HEK293 (cell line): ENCODE data around the gene SLC7A10.

Experiments
- CTCF ChIA-PET: fragments of 350-600 bp; formaldehyde crosslinking; extraction: SDS; loops from one replicate; lab custom pipeline; 2021; ENCODE audit warnings: antibody characterized with exemption; lab: Yijun Ruan, JAX
- POLR2A ChIA-PET: fragments of 300-600 bp; formaldehyde crosslinking; extraction: SDS; loops from one replicate; lab custom pipeline; 2020; ENCODE audit warnings: antibody characterized with exemption, inconsistent platforms; lab: Yijun Ruan, JAX
- H3K27ac ChIP-seq: fragments of 200-500 bp; sonication (Bioruptor generic); 2 replicates; pipeline ENCODE4 v1.5.1; 2014; ENCODE audit warnings: low read depth, low read length, control low read depth, inconsistent platforms; ENCODE audit errors: extremely low read depth
- H3K36me3 ChIP-seq, 2 experiments: fragments of 200-500 bp in 1 of 2; sonication (Bioruptor generic) in 1 of 2; 1 replicate in 1 of 2; 2 replicates in 1 of 2; pipeline ENCODE4 v1.5.1; 2014 to 2017; ENCODE audit warnings: inconsistent platforms in 2 of 2, low read length in 2 of 2; ENCODE audit not compliant: control insufficient read depth in 2 of 2, insufficient read depth in 1 of 2
- H3K4me1 ChIP-seq: fragments of 200-500 bp; sonication (Bioruptor generic); 2 replicates; pipeline ENCODE4 v1.5.1; 2014; ENCODE audit warnings: mild to moderate bottlenecking, low read length, inconsistent platforms; ENCODE audit not compliant: control insufficient read depth, insufficient read depth
- H3K4me3 ChIP-seq: 2 replicates; pipeline ENCODE4 v1.5.1; 2011; ENCODE audit warnings: low read depth, mild to moderate bottlenecking, control low read depth, low read length, moderate library complexity
- H3K9me3 ChIP-seq: fragments of 200-500 bp; sonication (Bioruptor generic); 2 replicates; pipeline ENCODE4 v1.5.1; 2014; ENCODE audit warnings: low read depth, low read length, inconsistent platforms; ENCODE audit not compliant: control insufficient read depth, insufficient read depth
- BCL11A ChIP-seq: fragments of 450-650 bp; formaldehyde crosslinking; IDR thresholded peaks from 2 replicates; pipeline ENCODE4 v1.5.1; 2016; ENCODE audit warnings: low read depth, missing biosample characterization, missing genetic modification characterization
- GFI1B ChIP-seq: fragments of 450-650 bp; formaldehyde crosslinking; IDR thresholded peaks from 2 replicates; pipeline ENCODE4 v1.5.1; 2016; ENCODE audit warnings: missing biosample characterization, missing genetic modification characterization
- GLI4 ChIP-seq: fragments of 450-650 bp; formaldehyde crosslinking; IDR thresholded peaks from 2 replicates; pipeline ENCODE4 v1.5.1; 2016; ENCODE audit warnings: missing biosample characterization, missing genetic modification characterization
- GLIS1 ChIP-seq: fragments of 450-650 bp; formaldehyde crosslinking; IDR thresholded peaks from 2 replicates; pipeline ENCODE4 v1.5.1; 2016; ENCODE audit warnings: missing biosample characterization, missing genetic modification characterization
- GLIS2 ChIP-seq: fragments of 450-650 bp; formaldehyde crosslinking; IDR thresholded peaks from 2 replicates; pipeline ENCODE4 v1.5.1; 2016; ENCODE audit warnings: missing biosample characterization, missing genetic modification characterization
- IKZF3 ChIP-seq: fragments of 450-650 bp; IDR thresholded peaks from 2 replicates; pipeline ENCODE4 v1.5.0; 2018; ENCODE audit warnings: missing biosample characterization, mild to moderate bottlenecking, missing genetic modification characterization, moderate library complexity
- SP2 ChIP-seq: fragments of 450-650 bp; formaldehyde crosslinking; IDR thresholded peaks from 2 replicates; pipeline ENCODE4 v1.5.1; 2016; ENCODE audit warnings: missing biosample characterization, missing genetic modification characterization
- TRIM28 ChIP-seq: IDR thresholded peaks from 2 replicates; pipeline ENCODE4 v1.6.1; 2011; ENCODE audit warnings: low read length, control low read depth, borderline replicate concordance
- WT1 ChIP-seq: fragments of 450-650 bp; formaldehyde crosslinking; IDR thresholded peaks from 2 replicates; pipeline ENCODE4 v1.5.1; 2016; ENCODE audit warnings: missing biosample characterization, missing genetic modification characterization
- ZBTB1 ChIP-seq: fragments of 450-650 bp; formaldehyde crosslinking; IDR thresholded peaks from 2 replicates; pipeline ENCODE4 v1.5.1; 2016; ENCODE audit warnings: missing biosample characterization, missing genetic modification characterization
- ZBTB11 ChIP-seq: fragments of 450-650 bp; formaldehyde crosslinking; conservative IDR thresholded peaks from 2 replicates; pipeline ENCODE4 v1.5.1; 2016; ENCODE audit warnings: low read depth, missing biosample characterization, missing genetic modification characterization
- ZFHX2 ChIP-seq: fragments of 450-650 bp; formaldehyde crosslinking; conservative IDR thresholded peaks from 2 replicates; pipeline ENCODE4 v1.5.1; 2016; ENCODE audit warnings: missing biosample characterization, missing genetic modification characterization
- ZFP69B ChIP-seq: fragments of 450-650 bp; formaldehyde crosslinking; IDR thresholded peaks from 2 replicates; pipeline ENCODE4 v1.5.1; 2016; ENCODE audit warnings: missing biosample characterization, missing genetic modification characterization
- ZNF148 ChIP-seq: fragments of 450-650 bp; formaldehyde crosslinking; IDR thresholded peaks from 2 replicates; pipeline ENCODE4 v1.5.0; 2017; ENCODE audit warnings: missing biosample characterization, missing genetic modification characterization, borderline replicate concordance
- ZNF223 ChIP-seq: fragments of 450-650 bp; formaldehyde crosslinking; IDR thresholded peaks from 2 replicates; pipeline ENCODE4 v1.5.1; 2016; ENCODE audit warnings: missing biosample characterization, missing genetic modification characterization
- ZNF311 ChIP-seq: fragments of 450-650 bp; formaldehyde crosslinking; IDR thresholded peaks from 2 replicates; pipeline ENCODE4 v1.5.1; 2017; ENCODE audit warnings: missing biosample characterization, missing genetic modification characterization, borderline replicate concordance
- ZNF423 ChIP-seq: fragments of 450-650 bp; formaldehyde crosslinking; IDR thresholded peaks from 2 replicates; pipeline ENCODE4 v1.5.1; 2016; ENCODE audit warnings: missing biosample characterization, missing genetic modification characterization
- ZNF488 ChIP-seq: fragments of 450-650 bp; formaldehyde crosslinking; IDR thresholded peaks from 2 replicates; pipeline ENCODE4 v1.5.1; 2016; ENCODE audit warnings: missing biosample characterization, missing genetic modification characterization
- ZNF501 ChIP-seq: fragments of 450-650 bp; formaldehyde crosslinking; IDR thresholded peaks from 2 replicates; pipeline ENCODE4 v1.5.1; 2016; ENCODE audit warnings: missing biosample characterization, missing genetic modification characterization
- ZNF580 ChIP-seq: fragments of 450-650 bp; formaldehyde crosslinking; IDR thresholded peaks from 2 replicates; pipeline ENCODE4 v1.5.1; 2016; ENCODE audit warnings: missing biosample characterization, missing genetic modification characterization
- ZNF654 ChIP-seq: fragments of 450-650 bp; formaldehyde crosslinking; IDR thresholded peaks from 2 replicates; pipeline ENCODE4 v1.5.1; 2016; ENCODE audit warnings: low read depth, missing biosample characterization, missing genetic modification characterization
- ZNF692 ChIP-seq: fragments of 450-650 bp; formaldehyde crosslinking; IDR thresholded peaks from 2 replicates; pipeline ENCODE4 v1.5.1; 2016; ENCODE audit warnings: missing biosample characterization, missing genetic modification characterization
- ZNF776 ChIP-seq: fragments of 450-650 bp; formaldehyde crosslinking; IDR thresholded peaks from 2 replicates; pipeline ENCODE4 v1.5.0; 2017; ENCODE audit warnings: missing biosample characterization, missing genetic modification characterization, borderline replicate concordance
- TF ChIP-seq, protein P1 (sequence below): fragments of 450-650 bp; formaldehyde crosslinking; IDR thresholded peaks from 2 replicates; pipeline ENCODE4 v1.5.1; 2016; ENCODE audit warnings: missing biosample characterization, missing genetic modification characterization

Gene SLC7A10

GRCh38 chr19:33266974-33267484 is 41.4 kb upstream of the SLC7A10 start:
- Histone ChIP-seq H3K4me1 (no peaks in the 10 kb centered on the region), H3K9me3 (no peaks in the 10 kb centered on the region), H3K36me3 (no peaks in the 10 kb centered on the region; a peak in 1 of 3 replicates), H3K27ac (no peak overlapping the region), H3K4me3 (no peak overlapping the region)
- POLR2A ChIA-PET: no interaction called here
- CTCF ChIA-PET: interaction anchor here (0.6 to 1.2 kb wide), 4 partner anchors 25 to 210 kb away, joined by 3 to 6 read pairs (median 4); no protein-coding TSS in a partner anchor
- TF ChIP-seq ZNF501 (tag by site-specific recombination): no peak
- TF ChIP-seq GLI4 (tag by site-specific recombination): no peak
- no peak for TF ChIP-seq WT1
- TF ChIP-seq ZNF654 (tag by site-specific recombination): no peak
- TF ChIP-seq SP2 (tag by site-specific recombination): no peak
- TF ChIP-seq TRIM28: no peak
- TF ChIP-seq ZNF488: no peak
- TF ChIP-seq BCL11A (tag by site-specific recombination): no peak
- no peak for TF ChIP-seq ZNF311 (tag by site-specific recombination)
- TF ChIP-seq ZNF580: no peak
- no peak for TF ChIP-seq ZBTB11 (tag by site-specific recombination)
- no peak for TF ChIP-seq ZNF692
- no peak for TF ChIP-seq ZNF148
- TF ChIP-seq IKZF3 (tag by site-specific recombination): no peak

DNA sequence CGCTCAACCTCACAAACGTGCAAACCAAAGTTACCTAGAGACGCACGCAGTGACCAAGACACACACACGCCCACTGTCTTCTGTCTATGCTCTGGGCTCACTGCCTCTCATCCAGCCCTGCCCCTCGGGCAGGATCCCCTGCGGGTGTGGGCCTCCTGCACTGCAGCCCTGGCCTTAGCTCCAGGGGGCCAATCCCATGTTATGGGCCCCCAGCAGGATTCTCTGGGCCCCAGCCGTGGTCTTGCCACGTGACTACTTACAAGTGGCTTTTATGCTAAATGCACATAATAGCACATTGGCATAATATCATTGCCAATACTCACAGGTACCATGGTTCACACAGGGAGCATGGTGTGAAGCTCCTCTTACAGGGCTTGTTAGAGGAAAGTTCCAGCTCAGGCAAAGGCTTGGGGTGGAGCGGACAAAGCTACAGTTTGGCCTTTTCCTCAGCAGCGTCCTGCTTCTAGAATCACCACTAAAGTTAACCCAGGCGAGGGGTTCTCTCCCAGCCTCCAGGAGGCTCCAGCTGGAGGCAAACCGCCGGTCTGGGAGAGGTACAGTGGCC is 39.3 kb upstream of the SLC7A10 start:
- Histone ChIP-seq H3K4me3 (no peak overlapping the region), H3K27ac (no peak overlapping the region), H3K4me1 (no peaks in the 10 kb centered on the region; the same call in 1 of the 2 replicates), H3K36me3 (no peaks in the 10 kb centered on the region; a peak in 1 of 3 replicates), H3K9me3 (no peaks in the 10 kb centered on the region)
- ChIA-PET POLR2A (interaction anchor here (0.6 to 1.2 kb wide), 3 partner anchors 13 to 62 kb away, joined by 4 to 6 read pairs (median 4); no protein-coding TSS in a partner anchor), CTCF (interaction anchor here (0.5 to 1.6 kb wide), 6 partner anchors 37 to 1028 kb away, joined by 3 to 9 read pairs (median 4); partner anchors contain the start of gene CEBPA)
- TF ChIP-seq ZNF776 (no peak), ZBTB1 (tag by site-specific recombination) (no peak), GLIS1 (peak; percentile 99), GLIS2 (peak; percentile 57; the same call in 1 of the 2 replicates), ZFP69B (tag by site-specific recombination) (0 out of 2 replicates have a peak, but pooled peaks have one; percentile 21), ZNF423 (tag by site-specific recombination) (peak; percentile 76), IKZF3 (tag by site-specific recombination) (0 out of 2 replicates have a peak, but pooled peaks have one; percentile 10), GFI1B (no peak), ZFHX2 (0 out of 2 replicates have a peak, but pooled peaks have one; percentile 16), ZNF223 (no peak)
- TF ChIP-seq, protein P1, sequence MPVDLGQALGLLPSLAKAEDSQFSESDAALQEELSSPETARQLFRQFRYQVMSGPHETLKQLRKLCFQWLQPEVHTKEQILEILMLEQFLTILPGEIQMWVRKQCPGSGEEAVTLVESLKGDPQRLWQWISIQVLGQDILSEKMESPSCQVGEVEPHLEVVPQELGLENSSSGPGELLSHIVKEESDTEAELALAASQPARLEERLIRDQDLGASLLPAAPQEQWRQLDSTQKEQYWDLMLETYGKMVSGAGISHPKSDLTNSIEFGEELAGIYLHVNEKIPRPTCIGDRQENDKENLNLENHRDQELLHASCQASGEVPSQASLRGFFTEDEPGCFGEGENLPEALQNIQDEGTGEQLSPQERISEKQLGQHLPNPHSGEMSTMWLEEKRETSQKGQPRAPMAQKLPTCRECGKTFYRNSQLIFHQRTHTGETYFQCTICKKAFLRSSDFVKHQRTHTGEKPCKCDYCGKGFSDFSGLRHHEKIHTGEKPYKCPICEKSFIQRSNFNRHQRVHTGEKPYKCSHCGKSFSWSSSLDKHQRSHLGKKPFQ (tag by site-specific recombination): peak; percentile 86
